Erythroblast (primary cell): ENCODE results near the gene LMBRD1.
"Not testable (repeated sequence)": the region's sequence is repeated elsewhere in the genome, so short reads cannot be mapped to it uniquely, and the experiment has no call there.

Source experiments
- DNase-seq, 2 experiments: peaks; one replicate each; lab custom pipeline; 2025; lab: John Stamatoyannopoulos, UW
- GATA1 ChIP-seq: IDR thresholded peaks from 2 replicates; pipeline ENCODE4 v1.6.1; 2011; ENCODE audit warnings: low read depth, mild to moderate bottlenecking, control low read depth, low read length, moderate library complexity
- POLR2A ChIP-seq: IDR thresholded peaks from 2 replicates; pipeline ENCODE4 v1.6.1; 2011; ENCODE audit warnings: mild to moderate bottlenecking, low read length

LMBRD1 gene

GRCh38 chr6:69668916-69669315, 127.9 kb downstream of the LMBRD1 start:
- TF ChIP-seq GATA1 (no peak), POLR2A (no peak)
- no peak for DNase-seq

DNA sequence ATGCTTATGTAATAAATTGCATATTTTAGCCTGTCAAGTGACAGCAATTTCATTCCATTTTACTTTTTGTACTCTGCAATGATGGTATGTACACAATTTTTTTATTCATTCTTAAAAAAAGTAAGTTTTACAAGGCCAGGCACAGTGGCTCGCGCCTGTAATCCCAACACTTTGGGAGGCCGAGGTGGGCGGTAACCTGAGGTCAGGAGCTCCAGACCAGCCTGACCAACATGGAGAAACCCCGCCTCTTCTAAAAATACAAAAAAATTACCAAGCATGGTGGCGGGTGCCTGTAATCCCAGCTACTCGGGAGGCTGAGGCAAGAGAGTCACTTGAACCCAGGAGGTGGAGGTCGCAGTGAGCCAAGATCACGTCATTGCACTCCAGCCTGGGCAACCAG, 130.0 kb downstream of the LMBRD1 start:
- not testable (repeated sequence) for DNase-seq

GRCh38 chr6:69665437-69665836, 131.4 kb downstream of the LMBRD1 start:
- TF ChIP-seq GATA1: no peak
- no peak for TF ChIP-seq POLR2A
- DNase-seq: no peak

GRCh38 chr6:69664551-69664950, 132.3 kb downstream of the LMBRD1 start:
- no peak for DNase-seq
- TF ChIP-seq POLR2A (no peak), GATA1 (no peak)

GRCh38 chr6:69663215-69663614, 133.6 kb downstream of the LMBRD1 start:
- no peak for DNase-seq
- no peak for TF ChIP-seq POLR2A
- no peak for TF ChIP-seq GATA1

- DNase-seq: no peak
- TF ChIP-seq GATA1 (no peak), POLR2A (no peak)
These were observed 146.1 kb downstream of the LMBRD1 start for GRCh38 chr6:69650703-69651102.

GRCh38 chr6:69647726-69648125, 149.1 kb downstream of the LMBRD1 start:
- DNase-seq: no peak
- TF ChIP-seq GATA1: no peak
- TF ChIP-seq POLR2A: no peak

DNA sequence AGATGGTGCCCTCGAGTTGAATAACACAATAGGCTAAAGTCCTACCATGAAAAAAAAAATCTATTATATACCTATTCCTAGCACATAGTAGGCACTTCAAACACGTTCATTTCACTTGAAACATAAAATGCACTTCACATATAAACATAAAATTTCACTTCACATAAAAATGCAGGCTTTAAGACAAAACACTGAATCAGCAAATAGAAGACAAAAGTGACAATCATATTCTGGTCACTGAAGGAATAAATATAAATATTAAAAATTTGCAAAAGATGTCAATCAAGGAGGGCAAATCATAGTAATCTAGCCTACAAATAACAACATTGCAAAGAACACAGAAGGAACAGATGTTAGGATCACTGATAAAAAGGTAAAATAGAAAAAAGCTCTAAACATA, 153.1 kb downstream of the LMBRD1 start:
- TF ChIP-seq POLR2A (no peak), GATA1 (no peak)

DNA sequence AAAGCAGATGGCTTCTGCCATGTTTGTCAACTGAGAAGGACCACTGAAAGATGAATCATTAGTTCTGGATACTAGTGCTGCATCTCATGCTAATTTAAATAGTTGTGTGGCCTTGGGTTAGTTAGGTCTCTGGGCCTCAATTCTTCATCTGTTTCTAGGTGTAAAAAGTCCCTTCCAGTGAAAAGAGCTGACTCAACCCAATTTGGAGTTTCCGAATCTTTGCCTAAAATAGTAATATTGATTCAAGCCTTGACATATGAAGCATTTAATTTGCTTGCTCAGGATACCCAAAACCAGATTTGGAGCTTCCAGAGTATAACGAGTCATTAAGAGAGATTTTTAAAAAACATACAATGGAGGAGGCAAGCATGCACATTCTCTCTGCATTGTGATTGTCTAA, 163.9 kb downstream of the LMBRD1 start:
- TF ChIP-seq GATA1: no peak
- no peak for TF ChIP-seq POLR2A
- no peak for DNase-seq

More for the DNA sequence above, 153.1 kb downstream of the LMBRD1 start:
- no peak for DNase-seq

DNA sequence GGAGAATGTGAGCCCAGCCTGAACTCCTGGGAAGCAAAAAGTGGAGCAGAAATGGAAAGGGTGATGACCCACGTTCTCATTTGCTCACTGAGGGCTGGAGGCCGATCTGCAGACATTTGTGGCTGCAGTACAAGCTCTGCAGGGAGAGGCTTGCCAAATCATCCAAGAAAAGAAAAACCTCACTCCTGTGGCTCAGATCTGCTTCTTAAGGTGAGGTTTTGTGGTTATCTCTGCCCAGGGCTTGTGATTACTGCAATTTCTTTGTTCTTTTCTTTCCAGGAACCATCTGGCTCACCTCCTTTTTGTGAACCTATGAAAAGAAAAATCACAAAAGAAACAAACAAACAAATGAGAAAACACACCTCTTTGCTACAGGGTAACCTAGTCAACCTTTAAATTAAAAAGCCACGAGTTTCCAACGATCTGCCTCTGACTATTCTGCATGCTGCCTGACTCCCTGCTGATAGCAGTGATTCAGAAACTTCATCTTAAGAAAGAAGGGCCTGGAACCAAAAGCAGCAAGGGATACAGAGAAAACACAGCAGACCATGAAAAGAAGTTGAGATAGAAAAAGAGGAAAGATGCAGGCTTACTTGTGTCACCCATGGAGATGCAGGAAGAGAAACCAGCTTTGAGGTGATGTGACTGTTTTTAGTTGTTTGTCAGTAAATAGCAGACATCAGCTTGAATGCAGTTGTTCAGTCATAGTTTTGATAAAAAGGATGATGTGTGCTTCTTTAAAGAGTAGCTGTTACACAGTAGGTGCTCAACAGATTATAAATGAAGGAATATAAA, 165.1 kb downstream of the LMBRD1 start:
- no peak for DNase-seq
- no peak for TF ChIP-seq GATA1
- no peak for TF ChIP-seq POLR2A

- TF ChIP-seq POLR2A: no peak
- TF ChIP-seq GATA1: no peak
- no peak for DNase-seq
These were observed 166.0 kb downstream of the LMBRD1 start for GRCh38 chr6:69630767-69631166.

DNA sequence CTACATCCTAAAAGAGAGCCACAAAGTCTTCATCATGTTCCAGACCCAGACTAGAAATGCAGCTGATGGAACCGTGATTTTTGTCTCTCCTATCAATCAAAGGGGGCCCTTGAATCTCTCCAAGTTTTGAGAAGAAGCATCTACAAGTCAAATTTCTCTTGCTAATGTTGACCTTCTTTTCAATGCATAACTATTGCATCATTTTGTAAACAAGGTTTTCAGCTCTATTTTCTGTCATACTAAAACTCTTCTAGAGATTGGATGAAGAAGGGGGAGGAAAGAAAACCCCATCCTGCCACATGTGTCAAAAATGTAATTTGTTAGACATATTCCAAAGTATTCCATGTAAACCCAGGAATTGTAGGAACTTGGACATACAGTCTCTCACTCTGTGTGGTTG, 169.2 kb downstream of the LMBRD1 start:
- no peak for TF ChIP-seq GATA1
- no peak for TF ChIP-seq POLR2A
- no peak for DNase-seq

DNA sequence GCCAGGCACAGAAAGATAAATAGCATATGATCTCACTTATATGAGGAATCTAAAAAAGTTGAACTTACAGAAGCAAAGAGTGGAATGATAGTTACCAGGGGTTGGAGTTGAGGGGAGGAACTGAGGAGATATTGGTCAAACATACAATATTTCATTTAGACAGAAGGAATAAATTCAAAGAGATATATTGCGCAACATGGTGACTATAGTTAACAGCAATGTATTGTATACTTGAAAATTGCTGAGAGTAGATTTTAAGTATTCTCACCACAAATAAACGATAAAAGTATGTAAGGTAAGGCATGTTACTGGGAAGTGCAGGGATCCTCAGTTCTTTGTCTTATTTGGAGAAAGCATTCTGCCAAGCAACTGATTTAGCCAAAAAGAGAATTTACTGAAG, 171.9 kb downstream of the LMBRD1 start:
- no peak for DNase-seq
- TF ChIP-seq GATA1 (no peak), POLR2A (no peak)
